ENCODE measurements around the gene NBPF4. TPM values are rescaled to one million over a fixed set of nuclear protein-coding genes. Genes with fewer than 3 reads are reported as not detected.

The NBPF4 gene
- polyA plus RNA-seq, 1 donor from 2014 or later = not detected

- TF ChIP-seq EP300 (conservative IDR thresholded peaks at IDR 0.05; ENCODE audit: poor library complexity, severe bottlenecking) = no peak
- TF ChIP-seq EZH2 (IDR thresholded peaks at IDR 0.05; ENCODE audit: borderline replicate concordance, insufficient read depth, low read length, poor library complexity, severe bottlenecking) = no peak
- TF ChIP-seq REST (IDR thresholded peaks at IDR 0.05; ENCODE audit: borderline replicate concordance) = no peak
- TF ChIP-seq MXI1 (conservative IDR thresholded peaks at IDR 0.05; ENCODE audit: poor library complexity, severe bottlenecking) = no peak
- no peak for TF ChIP-seq POLR2AphosphoS5 (IDR thresholded peaks at IDR 0.05)
- TF ChIP-seq RAD21 (conservative IDR thresholded peaks at IDR 0.05) = no peak
- TF ChIP-seq SMC3 (conservative IDR thresholded peaks at IDR 0.05; ENCODE audit: poor library complexity) = no peak
- no peak for TF ChIP-seq CTCF (IDR thresholded peaks at IDR 0.05; ENCODE audit: poor library complexity, severe bottlenecking)
- TF ChIP-seq TAF1 (IDR thresholded peaks at IDR 0.05; ENCODE audit: low read depth) = no peak
- H3K9ac ChIP-seq (ENCODE audit: low read length) = no peak overlapping the region
- H3F3A ChIP-seq (ENCODE audit: insufficient read depth, low read length, poor library complexity, severe bottlenecking) = no peaks in the 10 kb centered on the region
- no peak overlapping the region for H2AFZ ChIP-seq (ENCODE audit: low read depth, low read length)
- H3K36me3 ChIP-seq (ENCODE audit: insufficient read depth, low read length) = peaks cover 4% of the 10 kb centered on the region
- H3K27ac ChIP-seq (ENCODE audit: low read length) = no peak overlapping the region
- peaks cover 57% of the 10 kb centered on the region for H3K79me2 ChIP-seq (replicated peaks; ENCODE audit: insufficient read depth, low read length)
- peaks cover 4% of the 10 kb centered on the region for H3K9me3 ChIP-seq (ENCODE audit: low read length)
- H3K27me3 ChIP-seq (ENCODE audit: insufficient read depth, low read depth, low read length) = no peaks in the 10 kb centered on the region
- no peaks in the 10 kb centered on the region for H4K20me1 ChIP-seq (ENCODE audit: insufficient read depth)
- no peak overlapping the region for H3K4me3 ChIP-seq (ENCODE audit: low read length)
- no peak overlapping the region for H3K4me2 ChIP-seq (ENCODE audit: low read length)
- H3K9me2 ChIP-seq (ENCODE audit: insufficient read depth, low read length) = no peaks in the 10 kb centered on the region
Observed at GRCh38 chr1:108188801-108189200, 55.1 kb downstream of the NBPF4 start.

- no peak for TF ChIP-seq SMC3 (conservative IDR thresholded peaks at IDR 0.05; ENCODE audit: poor library complexity)
- TF ChIP-seq EP300 (conservative IDR thresholded peaks at IDR 0.05; ENCODE audit: poor library complexity, severe bottlenecking) = no peak
- TF ChIP-seq RAD21 (conservative IDR thresholded peaks at IDR 0.05) = no peak
- TF ChIP-seq TAF1 (IDR thresholded peaks at IDR 0.05; ENCODE audit: low read depth) = no peak
- no peak for TF ChIP-seq CTCF (IDR thresholded peaks at IDR 0.05; ENCODE audit: poor library complexity, severe bottlenecking)
- no peak for TF ChIP-seq MXI1 (conservative IDR thresholded peaks at IDR 0.05; ENCODE audit: poor library complexity, severe bottlenecking)
- TF ChIP-seq POLR2AphosphoS5 (IDR thresholded peaks at IDR 0.05) = no peak
- no peak for TF ChIP-seq EZH2 (IDR thresholded peaks at IDR 0.05; ENCODE audit: borderline replicate concordance, insufficient read depth, low read length, poor library complexity, severe bottlenecking)
- no peak for TF ChIP-seq REST (IDR thresholded peaks at IDR 0.05; ENCODE audit: borderline replicate concordance)
- Histone ChIP-seq H3K4me3 (ENCODE audit: low read length) (no peak overlapping the region), H3K36me3 (ENCODE audit: insufficient read depth, low read length) (peaks cover 10% of the 10 kb centered on the region), H3K9ac (ENCODE audit: low read length) (no peak overlapping the region), H3K79me2 (replicated peaks; ENCODE audit: insufficient read depth, low read length) (peaks cover 25% of the 10 kb centered on the region), H3K4me2 (ENCODE audit: low read length) (no peak overlapping the region), H3F3A (ENCODE audit: insufficient read depth, low read length, poor library complexity, severe bottlenecking) (no peaks in the 10 kb centered on the region), H3K27me3 (ENCODE audit: insufficient read depth, low read depth, low read length) (no peaks in the 10 kb centered on the region), H3K27ac (ENCODE audit: low read length) (no peak overlapping the region), H3K9me3 (ENCODE audit: low read length) (peaks cover 14% of the 10 kb centered on the region), H2AFZ (ENCODE audit: low read depth, low read length) (no peak overlapping the region), H4K20me1 (ENCODE audit: insufficient read depth) (no peaks in the 10 kb centered on the region), H3K9me2 (ENCODE audit: insufficient read depth, low read length) (no peaks in the 10 kb centered on the region)
Observed at GRCh38 chr1:108182959-108183700, 60.7 kb downstream of the NBPF4 start.

Data from neural cell (in vitro differentiated cells).